Neural progenitor cell (in vitro differentiated cells): ENCODE results near the gene DCAF4. TPM values are rescaled to one million over a fixed set of nuclear protein-coding genes. Genes with fewer than 3 reads are reported as not detected.

Source experiments
- DNase-seq: peaks from one replicate; pipeline ENCODE4 v3.0.0-alpha.2; 2016; ENCODE audit warnings: low spot score
- H2AFZ ChIP-seq: fragments of 200-600 bp; sonication (generic); replicated peaks from 2 replicates; pipeline ENCODE4 v1.6.1; 2016; ENCODE audit warnings: antibody characterized with exemption
- H3F3A ChIP-seq: fragments of 200-600 bp; sonication (generic); 2 replicates; pipeline ENCODE4 v1.6.1; 2016; ENCODE audit warnings: antibody characterized with exemption, low read depth
- H3K27ac ChIP-seq: fragments of 200-600 bp; sonication (generic); 2 replicates; pipeline ENCODE4 v1.5.1; 2016; ENCODE audit warnings: mild to moderate bottlenecking
- H3K27me3 ChIP-seq: fragments of 200-600 bp; sonication (generic); 2 replicates; pipeline ENCODE4 v1.6.1; 2016; ENCODE audit warnings: mild to moderate bottlenecking, moderate library complexity
- H3K36me3 ChIP-seq: fragments of 200-600 bp; sonication (generic); 2 replicates; pipeline ENCODE4 v1.5.1; 2016
- H3K4me1 ChIP-seq: fragments of 200-600 bp; sonication (generic); 2 replicates; pipeline ENCODE4 v1.6.1; 2016; ENCODE audit warnings: mixed run types
- H3K4me2 ChIP-seq: fragments of 200-600 bp; sonication (generic); 2 replicates; pipeline ENCODE4 v1.6.1; 2016
- H3K4me3 ChIP-seq: fragments of 200-600 bp; sonication (generic); 2 replicates; pipeline ENCODE4 v1.5.1; 2016
- H3K79me2 ChIP-seq: fragments of 200-600 bp; sonication (generic); 2 replicates; pipeline ENCODE4 v1.6.1; 2016; ENCODE audit warnings: low read depth
- H3K9ac ChIP-seq: fragments of 200-600 bp; sonication (generic); 2 replicates; pipeline ENCODE4 v1.6.1; 2016
- H3K9me3 ChIP-seq: fragments of 200-600 bp; sonication (generic); 2 replicates; pipeline ENCODE4 v1.5.1; 2016; ENCODE audit warnings: low read depth
- H4K20me1 ChIP-seq: fragments of 200-600 bp; sonication (generic); 2 replicates; pipeline ENCODE4 v1.6.1; 2016; ENCODE audit warnings: low read depth
- H3K27ac Mint-ChIP-seq: 3 replicates; pipeline ENCODE4 v1.8.0; 2021; ENCODE audit warnings: mixed read lengths
- H3K27me3 Mint-ChIP-seq: 2 replicates; pipeline ENCODE4 v1.8.0; 2022; ENCODE audit warnings: low read depth, mild to moderate bottlenecking, inconsistent platforms, moderate library complexity, mixed read lengths; ENCODE audit not compliant: insufficient read depth
- H3K36me3 Mint-ChIP-seq: 3 replicates; pipeline ENCODE4 v1.8.0; 2021; ENCODE audit warnings: mixed read lengths
- H3K4me1 Mint-ChIP-seq: 3 replicates; pipeline ENCODE4 v1.8.0; 2021; ENCODE audit warnings: mixed read lengths
- H3K4me3 Mint-ChIP-seq: 3 replicates; pipeline ENCODE4 v1.8.0; 2021; ENCODE audit warnings: mild to moderate bottlenecking, moderate library complexity, mixed read lengths
- H3K9me3 Mint-ChIP-seq: 3 replicates; pipeline ENCODE4 v1.8.0; 2020; ENCODE audit warnings: mixed read lengths
- EZH2 ChIP-seq: fragments of 200-600 bp; sonication (generic); IDR thresholded peaks from 2 replicates; pipeline ENCODE4 v1.6.1; 2017; ENCODE audit warnings: antibody characterized with exemption, mild to moderate bottlenecking, moderate library complexity
- EZH2phosphoT487 ChIP-seq: fragments of 200-600 bp; sonication (generic); IDR thresholded peaks from 2 replicates; pipeline ENCODE4 v1.6.1; 2017; ENCODE audit warnings: antibody characterized with exemption
- total RNA-seq: library from RNA; depleted of rRNA; stranded (reverse); fragments of >200 nt; gene quantifications from 2 replicates; pipeline ENCODE4 v1.2.3, GENCODE V29; 2015; ENCODE audit warnings: low replicate concordance
- TF ChIP-seq, protein P1 (sequence below): fragments of 200-600 bp; sonication (generic); IDR thresholded peaks from 2 replicates; pipeline ENCODE4 v1.5.1; 2017; ENCODE audit warnings: antibody characterized with exemption, mild to moderate bottlenecking

The DCAF4 gene, protein sequence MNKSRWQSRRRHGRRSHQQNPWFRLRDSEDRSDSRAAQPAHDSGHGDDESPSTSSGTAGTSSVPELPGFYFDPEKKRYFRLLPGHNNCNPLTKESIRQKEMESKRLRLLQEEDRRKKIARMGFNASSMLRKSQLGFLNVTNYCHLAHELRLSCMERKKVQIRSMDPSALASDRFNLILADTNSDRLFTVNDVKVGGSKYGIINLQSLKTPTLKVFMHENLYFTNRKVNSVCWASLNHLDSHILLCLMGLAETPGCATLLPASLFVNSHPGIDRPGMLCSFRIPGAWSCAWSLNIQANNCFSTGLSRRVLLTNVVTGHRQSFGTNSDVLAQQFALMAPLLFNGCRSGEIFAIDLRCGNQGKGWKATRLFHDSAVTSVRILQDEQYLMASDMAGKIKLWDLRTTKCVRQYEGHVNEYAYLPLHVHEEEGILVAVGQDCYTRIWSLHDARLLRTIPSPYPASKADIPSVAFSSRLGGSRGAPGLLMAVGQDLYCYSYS
- total RNA-seq = 3.7 and 7.2 TPM in 2 replicates

- no peak for TF ChIP-seq EZH2
- TF ChIP-seq EZH2phosphoT487 = no peak
- TF ChIP-seq, protein P1, sequence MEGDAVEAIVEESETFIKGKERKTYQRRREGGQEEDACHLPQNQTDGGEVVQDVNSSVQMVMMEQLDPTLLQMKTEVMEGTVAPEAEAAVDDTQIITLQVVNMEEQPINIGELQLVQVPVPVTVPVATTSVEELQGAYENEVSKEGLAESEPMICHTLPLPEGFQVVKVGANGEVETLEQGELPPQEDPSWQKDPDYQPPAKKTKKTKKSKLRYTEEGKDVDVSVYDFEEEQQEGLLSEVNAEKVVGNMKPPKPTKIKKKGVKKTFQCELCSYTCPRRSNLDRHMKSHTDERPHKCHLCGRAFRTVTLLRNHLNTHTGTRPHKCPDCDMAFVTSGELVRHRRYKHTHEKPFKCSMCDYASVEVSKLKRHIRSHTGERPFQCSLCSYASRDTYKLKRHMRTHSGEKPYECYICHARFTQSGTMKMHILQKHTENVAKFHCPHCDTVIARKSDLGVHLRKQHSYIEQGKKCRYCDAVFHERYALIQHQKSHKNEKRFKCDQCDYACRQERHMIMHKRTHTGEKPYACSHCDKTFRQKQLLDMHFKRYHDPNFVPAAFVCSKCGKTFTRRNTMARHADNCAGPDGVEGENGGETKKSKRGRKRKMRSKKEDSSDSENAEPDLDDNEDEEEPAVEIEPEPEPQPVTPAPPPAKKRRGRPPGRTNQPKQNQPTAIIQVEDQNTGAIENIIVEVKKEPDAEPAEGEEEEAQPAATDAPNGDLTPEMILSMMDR = no peak
- H3K36me3 Mint-ChIP-seq = no peaks in the 10 kb centered on the region
- Histone ChIP-seq H2AFZ (peak within 1 kb of the TSS; percentile 94), H3K36me3 (no peaks in the 10 kb centered on the region), H3F3A (no peaks in the 10 kb centered on the region), H3K4me1 (no peaks in the 10 kb centered on the region), H3K27ac (no peak within 1 kb of the TSS), H3K27me3 (peaks cover 25% of the 10 kb centered on the region), H3K9ac (no peak within 1 kb of the TSS), H3K4me2 (peak within 1 kb of the TSS; percentile 91), H3K79me2 (no peaks in the 10 kb centered on the region), H3K9me3 (no peaks in the 10 kb centered on the region), H4K20me1 (no peaks in the 10 kb centered on the region), H3K4me3 (peak within 1 kb of the TSS; percentile 59)
- H3K27ac Mint-ChIP-seq = no peak within 1 kb of the TSS
- peak; percentile 98 for DNase-seq
- H3K4me3 Mint-ChIP-seq = peak within 1 kb of the TSS; percentile 93
- peaks cover 4% of the 10 kb centered on the region for H3K27me3 Mint-ChIP-seq
- H3K4me1 Mint-ChIP-seq = peaks cover 10% of the 10 kb centered on the region
- no peaks in the 10 kb centered on the region for H3K9me3 Mint-ChIP-seq
Observed at GRCh38 chr14:72926292-72927028, at the start of gene DCAF4. Gene DCAF4 (plus strand): TSS chr14:72926464. CDS start chr14:72937979, 11,515 bp downstream.

DNA sequence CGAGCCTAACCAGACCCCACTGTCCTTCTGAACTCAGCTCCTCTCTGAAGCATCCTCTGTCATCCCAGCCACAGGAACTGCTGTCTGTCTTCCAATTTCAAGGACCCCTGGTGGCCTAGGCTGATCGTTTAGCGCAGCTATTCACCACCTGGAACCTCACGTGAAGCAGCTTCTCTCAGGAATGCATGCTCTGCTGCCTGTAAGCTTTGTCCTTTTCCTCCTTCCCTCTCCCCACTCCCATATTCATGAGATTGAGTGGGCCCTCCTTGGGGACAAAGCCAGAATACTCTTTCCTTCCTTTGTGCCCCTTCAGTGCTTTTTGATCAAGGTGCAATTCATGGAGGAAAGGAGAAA lies 49.6 kb upstream of the DCAF4 start:
- Histone ChIP-seq H3K27ac (no peak overlapping the region), H3K27me3 (no peaks in the 10 kb centered on the region), H3F3A (no peaks in the 10 kb centered on the region), H3K4me2 (peak overlapping the region; percentile 9), H4K20me1 (no peaks in the 10 kb centered on the region), H2AFZ (peak overlapping the region; percentile 70), H3K79me2 (no peaks in the 10 kb centered on the region), H3K9me3 (no peaks in the 10 kb centered on the region), H3K4me3 (no peak overlapping the region), H3K36me3 (no peaks in the 10 kb centered on the region), H3K4me1 (peaks cover 15% of the 10 kb centered on the region), H3K9ac (no peak overlapping the region)
- TF ChIP-seq, protein P1 = no peak
- TF ChIP-seq EZH2phosphoT487 (no peak), EZH2 (no peak)
- H3K27ac Mint-ChIP-seq = peak overlapping the region; percentile 87
- peak; percentile 41 for DNase-seq
- H3K36me3 Mint-ChIP-seq = no peaks in the 10 kb centered on the region
- H3K27me3 Mint-ChIP-seq = no peaks in the 10 kb centered on the region
- peaks cover 11% of the 10 kb centered on the region for H3K4me1 Mint-ChIP-seq
- H3K9me3 Mint-ChIP-seq = peaks cover 4% of the 10 kb centered on the region
- H3K4me3 Mint-ChIP-seq = no peak overlapping the region

- Histone ChIP-seq H3K4me2 (no peak overlapping the region), H3K4me3 (no peak overlapping the region), H3K79me2 (no peaks in the 10 kb centered on the region), H3K4me1 (peaks cover 15% of the 10 kb centered on the region), H3K9me3 (no peaks in the 10 kb centered on the region), H3F3A (no peaks in the 10 kb centered on the region), H4K20me1 (no peaks in the 10 kb centered on the region), H3K36me3 (no peaks in the 10 kb centered on the region), H3K9ac (no peak overlapping the region), H3K27ac (no peak overlapping the region), H2AFZ (no peak overlapping the region), H3K27me3 (no peaks in the 10 kb centered on the region)
- H3K9me3 Mint-ChIP-seq = no peaks in the 10 kb centered on the region
- no peaks in the 10 kb centered on the region for H3K27me3 Mint-ChIP-seq
- H3K27ac Mint-ChIP-seq = no peak overlapping the region
- TF ChIP-seq, protein P1 = no peak
- no peak for TF ChIP-seq EZH2
- no peak for TF ChIP-seq EZH2phosphoT487
- H3K4me3 Mint-ChIP-seq = no peak overlapping the region
- H3K4me1 Mint-ChIP-seq = peaks cover 21% of the 10 kb centered on the region
- H3K36me3 Mint-ChIP-seq = no peaks in the 10 kb centered on the region
- DNase-seq = no peak
Observed at GRCh38 chr14:72878746-72879145, 47.5 kb upstream of the DCAF4 start.
